Retina (tissue), 1 donor: ENCODE measurements around the gene PWWP2B.
"Not testable (repeated sequence)": the region's sequence is repeated elsewhere in the genome, so short reads cannot be mapped to it uniquely, and the experiment has no call there.

ENCODE experiments used
- DNase-seq: peaks from one replicate; pipeline ENCODE4 v3.0.0-alpha.2; 2016

PWWP2B gene

GRCh38 chr10:132363921-132364593 lies 32.9 kb upstream of the PWWP2B start:
- no peak for DNase-seq

- DNase-seq, result no peak
Observed at GRCh38 chr10:132364594-132364970, 32.4 kb upstream of the PWWP2B start.

- DNase-seq, result no peak
Observed at GRCh38 chr10:132365102-132365501, 31.9 kb upstream of the PWWP2B start.

GRCh38 chr10:132366006-132366405 lies 31.0 kb upstream of the PWWP2B start:
- no peak for DNase-seq

GRCh38 chr10:132366499-132366898 lies 30.5 kb upstream of the PWWP2B start:
- no peak for DNase-seq

GRCh38 chr10:132368391-132368790 lies 28.6 kb upstream of the PWWP2B start:
- no peak for DNase-seq

GRCh38 chr10:132368881-132369635 lies 27.9 kb upstream of the PWWP2B start:
- no peak for DNase-seq

- DNase-seq, result no peak
Observed at GRCh38 chr10:132369636-132370185, 27.3 kb upstream of the PWWP2B start.

GRCh38 chr10:132370426-132371340 lies 26.3 kb upstream of the PWWP2B start:
- no peak for DNase-seq

- DNase-seq, result no peak
Observed at GRCh38 chr10:132371641-132372081, 25.3 kb upstream of the PWWP2B start.

- no peak for DNase-seq
Observed at GRCh38 chr10:132372516-132373095, 24.4 kb upstream of the PWWP2B start.

- no peak for DNase-seq
Observed at GRCh38 chr10:132373241-132373955, 23.6 kb upstream of the PWWP2B start.

GRCh38 chr10:132374176-132374575 lies 22.8 kb upstream of the PWWP2B start:
- DNase-seq, result no peak

GRCh38 chr10:132374612-132375011 lies 22.4 kb upstream of the PWWP2B start:
- no peak for DNase-seq

GRCh38 chr10:132375116-132375794 lies 21.7 kb upstream of the PWWP2B start:
- no peak for DNase-seq

- DNase-seq, result no peak
Observed at GRCh38 chr10:132375795-132376297, 21.2 kb upstream of the PWWP2B start.

- DNase-seq, result no peak
Observed at GRCh38 chr10:132376394-132376851, 20.6 kb upstream of the PWWP2B start.

- DNase-seq, result no peak
Observed at GRCh38 chr10:132377326-132377725, 19.7 kb upstream of the PWWP2B start.

- not testable (repeated sequence) for DNase-seq
Observed at GRCh38 chr10:132379026-132379425, 18.0 kb upstream of the PWWP2B start.

GRCh38 chr10:132380986-132381385 lies 16.0 kb upstream of the PWWP2B start:
- DNase-seq, result not testable (repeated sequence)

- no peak for DNase-seq
Observed at GRCh38 chr10:132381741-132382140, 15.3 kb upstream of the PWWP2B start.
